ENCODE data around the gene FGF5.
"Not testable (repeated sequence)": the region's sequence is repeated elsewhere in the genome, so short reads cannot be mapped to it uniquely, and the experiment has no call there.

The FGF5 gene, protein sequence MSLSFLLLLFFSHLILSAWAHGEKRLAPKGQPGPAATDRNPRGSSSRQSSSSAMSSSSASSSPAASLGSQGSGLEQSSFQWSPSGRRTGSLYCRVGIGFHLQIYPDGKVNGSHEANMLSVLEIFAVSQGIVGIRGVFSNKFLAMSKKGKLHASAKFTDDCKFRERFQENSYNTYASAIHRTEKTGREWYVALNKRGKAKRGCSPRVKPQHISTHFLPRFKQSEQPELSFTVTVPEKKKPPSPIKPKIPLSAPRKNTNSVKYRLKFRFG

DNA sequence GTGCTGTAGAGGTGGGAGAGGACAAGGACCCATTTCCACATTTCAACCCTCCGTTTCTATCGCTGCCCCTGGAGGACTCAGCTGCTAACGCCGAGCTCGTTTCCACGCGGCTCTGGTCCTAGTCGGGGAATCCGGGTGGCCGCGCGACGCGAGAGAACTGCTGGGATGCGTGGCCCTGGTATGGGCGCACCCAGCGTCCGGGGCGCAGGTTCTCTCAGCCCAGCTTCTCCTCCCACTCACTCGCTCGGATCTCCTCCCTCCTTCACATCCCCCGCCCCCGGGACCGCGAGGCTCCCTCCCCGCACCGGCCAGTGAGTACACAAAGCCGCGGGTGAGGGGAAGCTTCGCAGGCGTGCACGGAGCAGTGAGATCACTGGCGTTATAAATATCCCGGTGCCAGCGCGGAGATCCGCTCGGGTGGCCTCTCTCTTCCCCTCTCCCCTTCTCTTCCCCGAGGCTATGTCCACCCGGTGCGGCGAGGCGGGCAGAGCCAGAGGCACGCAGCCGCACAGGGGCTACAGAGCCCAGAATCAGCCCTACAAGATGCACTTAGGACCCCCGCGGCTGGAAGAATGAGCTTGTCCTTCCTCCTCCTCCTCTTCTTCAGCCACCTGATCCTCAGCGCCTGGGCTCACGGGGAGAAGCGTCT is at the start of gene FGF5:
FGF5 (plus strand) TSS at position 412 of the 649 bp plus-strand sequence; CDS start at position 573, 161 bp downstream.
- peak; percentile 17 for DNase-seq

DNA sequence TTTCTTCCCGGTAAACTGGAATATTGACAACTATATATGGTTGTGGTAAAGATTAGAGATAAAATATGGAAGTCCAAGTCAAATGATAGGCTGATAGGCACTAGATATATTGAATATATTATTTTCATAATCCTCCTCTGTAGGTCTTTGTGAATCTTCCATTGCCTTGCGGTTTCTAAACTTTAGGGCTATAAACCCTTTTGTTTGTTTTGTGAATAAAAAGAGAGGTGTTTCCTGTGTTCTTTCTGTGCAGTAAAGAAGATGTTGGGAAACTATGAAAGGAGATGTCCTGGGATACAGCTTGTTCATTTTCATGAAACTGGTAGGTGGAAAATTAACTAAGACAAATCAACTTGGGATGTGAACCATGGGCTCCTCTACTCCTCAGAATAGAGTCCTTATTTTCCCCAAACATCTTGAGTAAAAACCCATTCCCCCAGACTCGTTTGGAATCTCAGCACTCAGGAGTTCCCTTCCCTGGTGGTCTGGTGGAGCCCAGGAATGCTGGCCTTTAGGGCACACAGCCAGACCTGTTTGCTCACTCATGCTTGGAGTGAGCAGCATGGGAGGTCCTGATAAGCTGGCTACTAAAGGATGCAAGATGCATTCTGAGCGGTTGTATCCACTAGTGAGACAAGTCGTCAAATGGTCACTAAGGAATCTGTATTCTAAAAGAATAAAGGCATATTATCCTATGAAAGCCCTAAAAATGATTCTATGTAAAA is 47.0 kb upstream of the FGF5 start:
- no peak for DNase-seq

DNA sequence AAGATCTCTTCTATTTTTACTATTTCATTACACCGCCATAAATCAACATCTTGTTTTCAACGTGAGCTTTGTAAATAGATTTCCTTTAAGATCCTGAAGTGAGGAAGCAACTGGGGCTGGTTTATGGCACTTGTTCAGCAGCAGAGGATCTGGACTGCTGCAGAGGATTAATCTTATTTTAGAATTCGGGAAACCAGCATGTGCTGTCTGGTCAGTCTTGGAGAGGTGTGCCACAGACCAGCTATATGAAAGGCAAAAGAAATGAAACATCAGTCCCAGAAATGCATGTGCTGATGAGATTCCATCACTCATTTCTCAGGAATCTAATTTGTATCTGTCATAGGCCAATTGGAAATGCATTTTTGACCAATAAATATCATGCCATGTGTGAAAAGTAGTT is 45.8 kb upstream of the FGF5 start:
- DNase-seq = no peak

DNA sequence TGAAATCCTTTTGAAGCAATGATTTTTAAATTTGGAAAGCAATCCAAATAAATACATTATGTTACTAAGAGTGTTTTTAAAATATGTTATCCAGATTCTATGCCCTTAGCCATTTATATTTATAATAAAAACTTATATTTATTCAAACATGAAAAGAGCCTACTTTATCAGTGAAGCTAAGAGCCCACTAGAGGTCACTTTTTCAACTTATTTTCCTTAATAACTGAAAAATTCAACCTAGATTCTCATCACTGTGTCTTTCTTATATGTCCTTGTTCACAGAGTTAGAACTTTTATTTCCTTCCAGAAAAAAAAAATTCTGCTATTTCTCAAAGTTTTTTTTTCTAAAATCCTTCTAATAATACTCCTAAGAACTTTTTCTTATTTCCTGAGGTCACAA is 45.3 kb upstream of the FGF5 start:
- DNase-seq = peak; percentile 39

DNA sequence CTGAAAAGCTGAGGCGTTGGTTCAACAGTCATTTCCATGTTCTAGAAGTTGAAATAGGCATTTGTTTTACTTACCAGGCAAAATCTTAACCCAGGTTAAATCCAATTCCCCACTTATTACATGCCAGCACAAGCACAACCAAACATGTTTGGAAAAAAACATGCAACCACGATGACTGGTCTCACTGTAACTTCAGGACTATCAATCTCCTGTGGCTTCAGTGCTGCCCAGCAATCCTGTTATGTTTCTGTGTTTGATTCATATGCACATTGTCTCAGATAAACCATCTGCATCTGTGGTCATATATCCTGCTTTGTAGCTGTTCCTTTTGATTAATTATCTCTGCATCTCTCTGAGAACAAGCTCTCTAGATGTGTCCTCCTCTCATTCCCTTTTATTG is 40.9 kb upstream of the FGF5 start:
- DNase-seq = no peak

DNA sequence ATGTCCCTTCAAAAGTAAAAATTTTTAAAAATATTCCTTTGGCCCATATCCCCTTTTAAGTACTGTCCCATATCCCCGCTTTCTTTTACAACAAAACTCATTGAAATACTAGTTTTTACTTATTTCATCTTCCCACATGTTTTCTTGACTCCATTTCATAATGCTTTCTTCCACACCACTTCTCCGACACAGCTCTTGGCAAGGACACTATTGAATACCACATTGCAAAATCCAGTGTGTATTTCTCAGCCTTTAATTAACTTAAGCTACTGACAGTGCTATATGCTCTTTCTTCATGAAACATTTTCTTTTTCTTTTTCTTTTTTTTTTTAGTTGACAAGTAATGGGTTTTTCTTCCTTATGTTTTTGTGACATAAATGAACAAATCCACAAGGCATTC is 40.4 kb upstream of the FGF5 start:
- DNase-seq = no peak

DNA sequence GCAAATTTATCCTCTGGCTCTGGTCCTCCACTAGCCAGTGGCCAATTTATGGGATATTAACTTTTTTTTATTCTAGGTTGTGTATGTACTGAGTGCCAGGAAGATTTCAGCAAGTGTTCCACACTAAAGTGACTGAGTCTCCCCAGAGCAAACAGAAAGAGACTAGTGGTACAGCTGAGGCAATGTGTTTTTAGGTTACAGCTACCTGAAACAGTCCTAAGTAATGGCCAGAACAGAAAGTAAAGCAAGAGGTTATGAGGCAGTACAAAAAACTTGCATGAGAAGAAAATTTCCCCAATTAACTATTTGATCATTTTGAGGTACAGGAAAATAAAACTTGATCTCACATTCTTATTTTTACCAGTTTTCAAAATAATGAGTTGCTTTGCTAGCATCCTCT is 38.0 kb upstream of the FGF5 start:
- no peak for DNase-seq

DNA sequence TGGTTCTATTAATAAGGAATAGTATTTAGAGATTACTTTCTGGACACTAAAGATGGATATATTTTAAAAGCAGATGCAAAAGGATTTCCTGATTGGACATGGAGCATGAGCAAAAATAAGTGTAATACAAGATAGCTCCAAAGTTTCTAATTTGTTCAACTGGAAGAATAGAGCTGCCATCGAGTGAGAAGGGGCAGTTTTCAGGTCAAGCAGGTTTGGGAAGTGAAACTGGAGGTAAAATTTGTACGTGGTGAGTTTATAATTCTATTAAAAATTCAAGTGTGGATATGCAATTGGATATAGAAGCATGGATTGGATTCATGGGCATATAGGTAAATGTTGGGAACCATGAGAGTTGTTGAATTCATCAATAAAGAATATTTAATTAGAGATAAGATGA is 37.3 kb upstream of the FGF5 start:
- DNase-seq = no peak

DNA sequence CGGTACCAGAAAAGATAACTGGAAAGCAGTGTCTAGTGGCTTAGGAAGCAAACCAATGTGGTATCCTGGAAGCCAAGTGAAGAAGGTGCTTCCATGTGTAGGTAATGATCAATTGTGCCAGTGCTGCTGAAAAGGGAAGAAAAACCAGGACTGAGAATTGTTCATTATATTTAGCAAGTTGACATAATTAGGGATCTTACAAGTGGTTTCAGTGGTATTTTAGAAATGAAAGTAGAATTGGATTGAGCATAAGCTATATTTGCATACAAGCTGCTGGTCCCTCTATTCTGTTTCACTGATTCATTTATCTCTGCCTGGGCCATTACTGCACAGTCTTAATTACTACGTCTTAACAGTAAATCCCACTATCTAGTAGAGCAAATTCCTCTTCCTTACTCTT is 36.9 kb upstream of the FGF5 start:
- DNase-seq = no peak

DNA sequence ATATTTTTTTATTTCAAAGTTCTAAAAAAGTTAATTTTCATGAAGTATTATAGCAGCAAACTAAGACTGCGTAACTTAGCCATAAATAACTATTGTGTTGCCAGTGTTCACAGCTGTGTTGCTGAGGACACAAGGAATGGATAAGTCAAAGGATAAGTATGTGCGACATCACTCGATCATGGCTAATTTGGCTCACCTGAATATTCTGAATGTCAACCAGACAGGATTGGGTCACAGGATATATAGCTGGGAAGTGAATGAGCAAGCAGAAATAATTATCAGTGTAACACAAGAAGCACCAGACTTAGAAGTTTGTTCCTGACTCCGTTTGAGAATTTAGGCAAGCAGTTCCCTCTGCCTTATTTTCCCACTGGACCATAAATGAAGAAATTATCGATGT is 35.3 kb upstream of the FGF5 start:
- no peak for DNase-seq

DNA sequence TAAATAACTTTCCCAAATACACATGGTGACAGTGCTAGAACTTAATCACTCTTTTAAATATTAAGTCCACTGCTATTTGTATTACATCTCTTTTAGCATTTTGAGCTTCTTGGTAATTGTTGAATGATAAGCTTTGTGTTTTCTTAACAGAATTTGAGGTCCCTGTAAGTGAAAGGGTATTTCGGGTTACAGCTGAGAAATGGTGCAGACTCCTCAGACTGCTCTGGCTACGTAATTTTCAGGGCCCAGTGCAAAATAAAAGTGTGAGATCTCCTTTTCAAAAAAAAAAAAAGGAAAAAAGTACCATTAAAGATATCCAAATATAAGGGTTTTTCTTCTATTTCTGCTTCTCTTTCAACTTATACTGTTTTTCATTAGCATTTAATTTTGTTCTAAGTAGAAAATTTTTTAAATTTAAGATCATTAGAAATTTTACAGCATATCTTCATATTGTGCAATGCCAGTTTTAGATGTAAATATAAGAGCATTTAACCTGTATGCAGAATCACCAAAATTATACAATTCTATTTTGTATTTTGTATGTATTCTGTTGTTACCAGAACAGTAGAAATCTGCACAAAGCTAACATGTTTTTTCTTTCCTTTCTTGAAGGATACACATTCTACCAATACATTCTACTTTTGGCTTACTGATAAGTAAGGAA is 33.6 kb upstream of the FGF5 start:
- no peak for DNase-seq

DNA sequence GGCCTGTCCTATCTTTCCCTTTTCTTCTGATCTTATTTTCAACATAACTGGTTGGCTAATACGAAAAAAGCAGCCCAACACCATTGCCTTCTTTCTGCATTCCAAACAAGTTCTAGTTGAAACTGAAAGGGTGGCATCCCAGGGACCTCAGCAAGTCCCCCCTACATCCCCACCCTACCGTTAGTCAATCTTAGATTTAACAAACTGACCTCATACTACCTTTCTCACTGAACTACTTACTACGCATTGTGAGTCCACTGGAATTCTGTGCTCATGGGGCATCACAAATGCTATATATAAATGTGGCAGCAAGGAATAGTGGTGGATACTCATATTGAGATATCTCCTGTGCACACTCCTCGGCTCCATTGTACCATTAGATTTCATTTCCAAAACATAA is 33.1 kb upstream of the FGF5 start:
- DNase-seq = no peak

DNA sequence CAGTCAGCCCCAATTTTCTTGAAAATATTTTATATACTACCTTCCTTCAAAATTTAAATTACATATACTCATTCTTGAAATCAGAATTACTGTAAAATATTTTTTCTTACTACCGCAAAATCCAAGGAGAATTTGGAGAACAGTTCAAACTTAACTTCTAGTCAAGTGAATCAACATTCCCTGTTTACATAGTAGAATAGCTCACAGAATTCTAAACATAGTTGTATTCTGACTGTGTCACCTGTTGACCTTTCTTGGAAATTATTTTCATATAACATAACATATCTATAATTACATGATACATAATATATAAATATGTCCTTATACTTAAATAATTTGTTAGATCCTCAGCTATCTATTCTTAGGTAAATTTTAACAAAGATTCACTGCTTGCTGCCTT is 31.0 kb upstream of the FGF5 start:
- no peak for DNase-seq

DNA sequence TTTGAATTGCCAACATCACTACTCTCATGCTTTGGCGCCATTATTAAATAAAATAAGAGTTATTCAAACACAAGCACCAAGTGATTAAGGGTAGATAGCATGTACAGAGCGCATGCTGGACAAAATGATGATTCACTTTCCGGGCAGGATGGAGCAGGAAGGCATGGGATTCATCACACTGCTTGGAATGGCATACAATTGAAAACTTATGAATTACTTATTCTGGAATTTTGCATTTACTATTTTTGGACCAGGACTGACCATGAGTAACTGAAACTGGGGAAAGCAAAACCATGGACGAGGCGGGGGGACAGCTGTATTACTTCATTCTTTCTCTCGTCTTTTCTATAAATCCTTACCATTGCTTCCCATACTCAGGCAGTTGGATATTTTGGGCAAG is 28.5 kb upstream of the FGF5 start:
- no peak for DNase-seq

DNA sequence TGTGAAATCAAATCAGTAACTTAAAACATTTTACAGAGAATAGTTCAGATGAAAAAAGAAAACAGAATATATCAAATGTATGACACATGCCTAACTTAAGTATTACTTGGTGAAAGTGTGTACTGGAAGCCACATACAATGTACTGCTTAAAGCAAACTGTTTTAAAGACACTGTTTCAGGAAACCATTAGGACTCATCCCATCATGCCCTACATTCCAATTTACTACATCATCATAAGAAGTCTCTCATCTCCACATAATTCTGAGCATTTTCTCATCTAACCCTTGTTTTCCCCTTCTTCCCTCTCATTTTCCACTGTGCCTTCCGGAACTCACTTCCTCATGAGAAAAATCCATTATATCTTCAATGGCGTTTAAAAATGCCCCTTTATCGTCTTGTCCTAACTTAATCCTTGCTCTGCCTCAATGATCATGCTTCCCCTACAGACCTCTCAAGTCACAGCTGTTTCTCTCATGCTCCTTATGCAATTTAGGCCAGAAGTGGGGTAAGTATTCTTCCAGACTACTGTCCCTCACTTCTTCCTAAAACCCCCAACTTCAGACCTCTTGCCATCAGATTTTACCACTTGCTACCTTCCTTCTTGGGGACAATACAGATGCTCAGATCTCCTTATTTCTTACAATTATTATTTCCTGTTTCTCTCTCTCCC is 26.8 kb upstream of the FGF5 start:
- no peak for DNase-seq

DNA sequence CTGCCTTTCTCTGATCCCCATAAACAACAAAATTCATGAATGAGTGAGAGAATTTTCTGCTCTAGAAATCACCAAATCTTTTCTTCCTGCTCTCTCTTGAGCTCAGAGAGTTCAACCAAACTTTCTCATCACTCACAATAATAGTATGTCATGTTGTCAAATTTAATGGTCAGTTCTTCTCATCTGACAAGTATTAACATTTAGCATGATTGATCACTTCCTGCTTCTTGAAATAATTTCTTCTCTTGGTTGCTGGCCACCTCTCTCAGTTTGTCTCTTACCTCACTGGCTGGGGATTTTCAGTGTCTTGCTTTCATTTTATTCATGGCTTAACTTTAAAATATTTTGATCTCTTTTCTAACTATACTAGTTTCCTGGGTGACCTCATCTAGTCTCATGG is 25.5 kb upstream of the FGF5 start:
- DNase-seq = no peak

DNA sequence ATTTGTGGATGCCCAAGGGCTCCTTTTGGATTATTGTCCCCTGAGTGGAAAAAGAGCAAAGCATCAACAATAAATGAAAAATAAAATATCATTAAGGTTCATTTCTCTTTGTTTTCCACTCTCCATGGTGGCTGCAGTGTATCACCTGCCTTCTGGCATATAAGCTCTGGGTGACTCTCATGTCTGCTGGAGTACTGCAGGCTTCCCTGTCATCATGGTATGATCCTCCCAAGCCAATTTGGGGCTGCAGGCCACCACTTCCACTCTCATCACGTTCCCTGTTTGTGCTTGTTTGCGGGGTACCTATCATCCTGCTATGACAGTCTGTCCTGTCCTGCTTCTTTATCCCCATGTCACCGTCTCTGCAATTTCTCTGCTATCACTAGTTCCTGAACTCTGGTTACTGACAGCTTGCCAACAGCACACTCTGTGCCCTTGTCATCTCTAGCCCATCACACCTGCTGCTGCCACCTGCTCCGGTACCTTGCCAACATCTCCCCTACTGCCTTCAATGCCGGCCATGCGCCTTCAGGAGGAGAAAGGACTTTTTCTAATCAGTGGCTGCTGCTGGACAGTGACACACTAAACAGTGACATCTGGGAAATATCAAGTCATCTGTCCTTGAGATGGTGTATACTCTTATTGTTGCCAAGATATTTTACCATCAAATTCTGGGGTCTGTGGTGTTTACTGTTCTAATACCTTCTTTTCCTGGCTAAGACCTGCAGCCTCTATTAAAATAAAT is 23.0 kb upstream of the FGF5 start:
- peak; percentile 37 for DNase-seq

DNA sequence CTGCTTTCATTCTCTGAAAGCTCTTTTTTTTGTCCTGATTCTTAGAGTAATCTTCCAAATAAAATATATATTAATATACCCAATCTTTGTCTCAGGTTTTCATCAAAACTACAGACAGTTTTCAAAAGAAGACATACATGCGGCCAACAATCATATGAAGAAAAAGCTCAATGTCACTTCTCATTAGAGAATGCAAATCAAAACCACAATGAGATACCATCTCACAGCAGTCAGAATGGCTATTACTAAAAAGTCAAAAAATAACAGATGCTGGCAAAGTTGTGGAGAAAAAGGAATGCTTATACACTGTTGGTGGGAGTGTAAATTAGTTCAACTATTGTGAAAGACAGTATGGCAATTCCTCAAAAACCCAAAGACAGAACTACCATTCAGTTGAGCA is 19.0 kb upstream of the FGF5 start:
- DNase-seq = not testable (repeated sequence)

DNA sequence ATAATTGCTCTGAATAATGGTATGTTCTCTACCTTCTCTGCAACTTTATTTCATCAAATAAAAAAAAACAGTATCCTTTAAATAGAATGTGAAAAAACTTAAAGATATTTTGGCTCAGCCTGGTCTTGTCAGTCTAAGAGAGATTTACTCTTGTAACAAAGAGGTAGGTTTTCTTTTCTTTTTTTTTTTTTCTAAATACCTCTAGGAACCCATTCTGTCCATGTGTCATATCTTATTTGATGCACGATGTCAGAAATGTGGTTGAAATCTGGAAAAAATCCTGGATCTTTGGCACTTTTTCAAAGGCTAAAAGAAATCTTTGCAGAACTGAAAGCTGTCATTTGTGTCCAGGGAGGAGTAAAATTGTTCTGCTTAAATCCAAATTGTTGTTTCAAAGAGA is 17.3 kb upstream of the FGF5 start:
- DNase-seq = no peak

DNA sequence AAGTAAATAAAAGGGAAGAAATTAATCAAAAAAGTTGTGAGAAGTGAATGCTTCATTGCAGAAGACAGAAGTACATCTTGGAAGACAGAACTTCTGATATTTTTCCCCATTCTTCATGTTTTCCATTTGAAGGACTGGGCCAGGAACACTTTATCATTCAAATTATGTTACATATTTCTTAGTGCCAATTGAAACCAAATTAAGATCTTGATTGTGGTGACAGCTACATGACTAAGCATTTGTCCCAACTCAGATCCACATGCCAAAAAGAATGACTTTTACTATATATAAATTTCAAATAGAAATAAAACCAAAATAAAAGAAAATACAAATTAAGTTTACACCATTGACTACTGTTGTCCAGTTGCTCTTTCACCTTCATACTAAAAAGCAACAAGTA is 14.0 kb upstream of the FGF5 start:
- no peak for DNase-seq

DNA sequence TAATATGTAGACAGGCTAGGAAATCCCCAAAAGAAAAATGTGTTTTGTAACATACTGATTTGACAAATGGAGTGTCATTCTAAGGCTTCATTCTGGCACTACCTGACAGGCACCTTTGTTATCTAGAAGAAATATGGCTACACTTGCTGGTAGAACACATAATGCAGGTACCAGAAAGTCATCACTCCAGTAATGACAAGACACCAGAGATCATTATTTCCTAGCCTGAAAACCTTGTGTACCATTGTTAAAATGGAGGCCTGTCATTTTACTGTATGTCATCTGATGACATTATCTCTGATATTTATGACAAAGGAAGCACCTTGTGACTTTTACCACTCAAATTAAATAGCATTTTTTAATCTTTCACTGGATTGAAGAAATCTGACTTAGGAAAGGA is 13.5 kb upstream of the FGF5 start:
- DNase-seq = no peak

DNA sequence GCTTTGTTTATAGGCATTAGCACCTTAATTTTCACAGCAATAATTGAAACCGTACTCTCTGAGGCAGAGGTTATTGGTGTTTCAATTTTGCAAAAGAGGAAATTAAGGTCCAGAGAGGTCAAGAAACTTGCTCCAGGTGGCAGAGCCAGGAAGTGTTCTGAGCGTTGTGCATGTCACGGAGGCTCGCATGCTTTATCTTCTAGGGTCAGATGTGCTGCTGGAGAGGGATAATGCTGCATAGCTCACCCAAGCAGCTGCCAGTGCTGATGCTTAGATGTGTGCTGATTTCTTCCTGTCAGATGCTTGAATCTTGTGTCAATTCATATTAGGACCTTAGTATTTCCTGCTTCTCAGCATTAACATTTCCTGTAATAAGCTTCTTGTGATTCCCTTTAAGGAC is 13.0 kb upstream of the FGF5 start:
- no peak for DNase-seq

DNA sequence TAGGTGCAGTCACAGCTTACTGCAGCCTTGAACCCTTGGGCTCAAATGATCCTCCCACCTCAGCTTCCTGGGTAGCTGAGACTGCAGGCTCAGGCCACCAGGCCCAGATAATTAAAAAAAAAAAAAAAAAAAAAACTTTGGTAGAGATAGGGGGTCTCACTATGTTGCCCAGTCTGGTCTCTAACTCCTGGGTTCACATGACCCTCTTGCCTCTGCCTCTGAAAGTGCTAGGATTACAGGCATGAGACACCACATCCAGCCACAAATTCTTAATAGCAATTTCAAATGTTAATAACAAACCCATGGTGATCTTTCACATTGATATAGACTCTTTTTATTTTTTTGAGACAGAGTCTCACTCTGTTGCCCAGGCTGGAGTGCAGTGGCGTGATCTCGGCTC is 12.3 kb upstream of the FGF5 start:
- DNase-seq = no peak
